Ishikawa (cell line): ENCODE measurements around the gene OOSP1.

ENCODE experiments used
- CEBPB ChIP-seq: IDR thresholded peaks from 2 replicates; pipeline ENCODE4 v1.6.1; 2012
- CREB1 ChIP-seq: IDR thresholded peaks from 2 replicates; pipeline ENCODE4 v1.6.1; 2012; ENCODE audit warnings: low read depth
- EGR1 ChIP-seq: IDR thresholded peaks from 2 replicates; pipeline ENCODE4 v1.6.1; 2012
- EP300 ChIP-seq: IDR thresholded peaks from 2 replicates; pipeline ENCODE4 v1.6.1; 2012; ENCODE audit warnings: borderline replicate concordance
- FOXM1 ChIP-seq: IDR thresholded peaks from 2 replicates; pipeline ENCODE4 v1.6.1; 2012; ENCODE audit warnings: low read depth, borderline replicate concordance
- MAX ChIP-seq: IDR thresholded peaks from 2 replicates; pipeline ENCODE4 v1.6.1; 2012
- NFIC ChIP-seq: IDR thresholded peaks from 2 replicates; pipeline ENCODE4 v1.6.1; 2012
- RAD21 ChIP-seq: IDR thresholded peaks from 2 replicates; pipeline ENCODE4 v1.6.1; 2012; ENCODE audit warnings: low read depth
- TAF1 ChIP-seq: IDR thresholded peaks from 2 replicates; pipeline ENCODE4 v1.6.1; 2012; ENCODE audit warnings: low read depth, mild to moderate bottlenecking
- TCF12 ChIP-seq: IDR thresholded peaks from 2 replicates; pipeline ENCODE4 v1.6.1; 2012; ENCODE audit warnings: low read depth
- TEAD4 ChIP-seq: IDR thresholded peaks from 2 replicates; pipeline ENCODE4 v1.6.1; 2012
- YY1 ChIP-seq: IDR thresholded peaks from 2 replicates; pipeline ENCODE4 v1.6.1; 2012; ENCODE audit warnings: low read depth
- ZBTB7A ChIP-seq: IDR thresholded peaks from 2 replicates; pipeline ENCODE4 v1.6.1; 2012; ENCODE audit warnings: low read depth
- TF ChIP-seq, protein P1 (sequence below): IDR thresholded peaks from 2 replicates; pipeline ENCODE4 v1.6.1; 2012; ENCODE audit warnings: low read depth, mild to moderate bottlenecking
- TF ChIP-seq, protein P2 (sequence below): IDR thresholded peaks from 2 replicates; pipeline ENCODE4 v1.6.1; 2012

OOSP1 gene

GRCh38 chr11:59938132-59938531 lies at the start of gene OOSP1:
OOSP1 (plus strand) TSS chr11:59938432; CDS start chr11:59938455, 23 bp downstream.
- TF ChIP-seq ZBTB7A (no peak), NFIC (no peak), EP300 (no peak), TEAD4 (no peak), TAF1 (no peak), CREB1 (no peak), EGR1 (no peak)
- TF ChIP-seq, protein P1, sequence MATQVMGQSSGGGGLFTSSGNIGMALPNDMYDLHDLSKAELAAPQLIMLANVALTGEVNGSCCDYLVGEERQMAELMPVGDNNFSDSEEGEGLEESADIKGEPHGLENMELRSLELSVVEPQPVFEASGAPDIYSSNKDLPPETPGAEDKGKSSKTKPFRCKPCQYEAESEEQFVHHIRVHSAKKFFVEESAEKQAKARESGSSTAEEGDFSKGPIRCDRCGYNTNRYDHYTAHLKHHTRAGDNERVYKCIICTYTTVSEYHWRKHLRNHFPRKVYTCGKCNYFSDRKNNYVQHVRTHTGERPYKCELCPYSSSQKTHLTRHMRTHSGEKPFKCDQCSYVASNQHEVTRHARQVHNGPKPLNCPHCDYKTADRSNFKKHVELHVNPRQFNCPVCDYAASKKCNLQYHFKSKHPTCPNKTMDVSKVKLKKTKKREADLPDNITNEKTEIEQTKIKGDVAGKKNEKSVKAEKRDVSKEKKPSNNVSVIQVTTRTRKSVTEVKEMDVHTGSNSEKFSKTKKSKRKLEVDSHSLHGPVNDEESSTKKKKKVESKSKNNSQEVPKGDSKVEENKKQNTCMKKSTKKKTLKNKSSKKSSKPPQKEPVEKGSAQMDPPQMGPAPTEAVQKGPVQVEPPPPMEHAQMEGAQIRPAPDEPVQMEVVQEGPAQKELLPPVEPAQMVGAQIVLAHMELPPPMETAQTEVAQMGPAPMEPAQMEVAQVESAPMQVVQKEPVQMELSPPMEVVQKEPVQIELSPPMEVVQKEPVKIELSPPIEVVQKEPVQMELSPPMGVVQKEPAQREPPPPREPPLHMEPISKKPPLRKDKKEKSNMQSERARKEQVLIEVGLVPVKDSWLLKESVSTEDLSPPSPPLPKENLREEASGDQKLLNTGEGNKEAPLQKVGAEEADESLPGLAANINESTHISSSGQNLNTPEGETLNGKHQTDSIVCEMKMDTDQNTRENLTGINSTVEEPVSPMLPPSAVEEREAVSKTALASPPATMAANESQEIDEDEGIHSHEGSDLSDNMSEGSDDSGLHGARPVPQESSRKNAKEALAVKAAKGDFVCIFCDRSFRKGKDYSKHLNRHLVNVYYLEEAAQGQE: no peak
- TF ChIP-seq, protein P2, sequence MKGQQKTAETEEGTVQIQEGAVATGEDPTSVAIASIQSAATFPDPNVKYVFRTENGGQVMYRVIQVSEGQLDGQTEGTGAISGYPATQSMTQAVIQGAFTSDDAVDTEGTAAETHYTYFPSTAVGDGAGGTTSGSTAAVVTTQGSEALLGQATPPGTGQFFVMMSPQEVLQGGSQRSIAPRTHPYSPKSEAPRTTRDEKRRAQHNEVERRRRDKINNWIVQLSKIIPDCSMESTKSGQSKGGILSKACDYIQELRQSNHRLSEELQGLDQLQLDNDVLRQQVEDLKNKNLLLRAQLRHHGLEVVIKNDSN: no peak

GRCh38 chr11:59891781-59892181 lies 46.5 kb upstream of the OOSP1 start:
- TF ChIP-seq, protein P2: no peak
- TF ChIP-seq NFIC (no peak), TEAD4 (no peak), YY1 (no peak), TCF12 (no peak), ZBTB7A (no peak), EP300 (no peak), MAX (no peak), TAF1 (no peak), EGR1 (no peak), FOXM1 (no peak), RAD21 (no peak), CEBPB (no peak), CREB1 (no peak)
- TF ChIP-seq, protein P1: no peak

DNA sequence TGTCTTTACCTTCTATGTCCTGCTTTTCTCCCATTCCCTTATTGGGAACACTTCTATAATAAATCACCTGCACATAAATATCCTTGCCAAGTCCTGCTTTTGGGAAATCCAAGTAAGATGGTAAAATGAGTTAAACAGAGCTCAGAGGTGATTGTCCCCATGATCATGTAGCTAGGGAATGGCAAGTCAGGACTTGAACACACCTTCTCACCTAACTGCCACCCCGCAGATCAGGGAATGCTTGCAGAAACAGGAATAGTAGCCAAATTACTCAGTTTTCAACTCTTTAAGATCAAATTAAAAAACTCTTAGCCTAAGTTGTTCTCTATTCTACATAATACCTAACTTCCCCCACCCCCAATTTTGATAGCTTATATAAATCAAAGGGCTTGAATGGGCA lies 43.6 kb upstream of the OOSP1 start:
- no peak for TF ChIP-seq TCF12
- TF ChIP-seq, protein P1: no peak
- no peak for TF ChIP-seq CEBPB
- TF ChIP-seq MAX: no peak
- TF ChIP-seq TEAD4: no peak
- TF ChIP-seq CREB1: no peak
- TF ChIP-seq EGR1: no peak
- TF ChIP-seq EP300: no peak

GRCh38 chr11:59898046-59898445 lies 40.2 kb upstream of the OOSP1 start:
- no peak for TF ChIP-seq MAX
- no peak for TF ChIP-seq NFIC
- no peak for TF ChIP-seq CEBPB
- no peak for TF ChIP-seq TAF1
- TF ChIP-seq, protein P1: no peak
- no peak for TF ChIP-seq EGR1
- TF ChIP-seq YY1: no peak
- no peak for TF ChIP-seq RAD21
- no peak for TF ChIP-seq TCF12
- TF ChIP-seq ZBTB7A: no peak
- TF ChIP-seq FOXM1: no peak
- TF ChIP-seq EP300: no peak
- TF ChIP-seq, protein P2: no peak
- no peak for TF ChIP-seq TEAD4
- TF ChIP-seq CREB1: no peak
